Measurements from ENCODE around the gene CHMP2A.

CHMP2A gene

GRCh38 chr19:58569943-58570670, 15.2 kb upstream of the CHMP2A start:
- no peak for DNase-seq

- DNase-seq = no peak
These were observed 14.5 kb upstream of the CHMP2A start for GRCh38 chr19:58569191-58569942.

DNA sequence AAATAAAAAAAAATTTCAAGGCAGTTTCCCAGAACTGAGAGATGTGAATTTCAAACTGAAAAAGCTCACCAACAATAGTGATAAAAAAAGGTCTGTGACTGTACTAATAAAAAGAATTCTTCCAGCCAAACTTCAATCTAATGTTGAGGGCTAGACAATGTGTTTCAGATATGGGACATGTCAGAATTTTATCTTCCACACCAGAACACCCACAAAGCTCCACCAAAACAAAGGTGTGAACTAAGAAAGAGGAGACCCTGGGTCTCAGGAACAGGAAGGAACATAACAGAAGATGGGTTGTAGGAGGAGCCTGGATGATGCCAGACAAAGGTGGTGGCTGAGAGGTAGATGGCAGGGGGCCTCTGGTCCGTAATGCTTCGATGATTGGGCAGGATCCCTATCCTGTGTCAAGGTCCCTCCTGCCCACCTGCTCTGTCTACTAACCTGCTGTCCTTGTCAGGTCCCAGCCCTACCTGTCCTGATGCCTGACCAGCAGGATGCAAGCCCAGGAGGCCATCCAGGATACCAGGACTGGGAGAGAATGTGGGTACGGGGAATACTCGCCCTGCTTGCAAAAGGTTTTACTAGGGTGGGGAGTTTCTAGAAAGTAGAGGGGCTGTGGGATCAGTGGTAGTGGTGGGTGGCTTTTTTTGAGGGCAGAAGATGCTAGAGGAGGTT, 13.7 kb upstream of the CHMP2A start:
- DNase-seq = no peak

DNA sequence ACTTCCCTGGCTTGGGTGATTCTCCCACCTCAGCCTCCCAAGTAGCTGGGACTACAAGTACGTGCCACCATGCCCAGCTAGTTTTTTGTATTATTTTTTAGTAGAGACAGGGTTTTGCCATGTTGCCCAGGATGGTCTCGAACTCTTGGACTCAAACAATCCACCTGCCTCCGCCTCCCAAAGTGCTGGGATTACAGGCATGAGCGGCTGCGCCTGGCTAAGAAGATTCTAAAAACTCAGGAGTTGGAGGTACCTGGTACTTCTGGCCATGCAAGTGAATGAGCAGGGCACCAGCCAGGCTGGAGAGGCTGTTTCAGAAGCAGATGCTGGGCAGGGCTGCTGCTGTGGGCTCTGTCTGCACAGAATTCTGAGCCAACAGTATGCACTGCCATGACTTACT, 12.1 kb upstream of the CHMP2A start:
- no peak for DNase-seq

GRCh38 chr19:58563823-58564222, 8.9 kb upstream of the CHMP2A start:
- DNase-seq = no peak

- DNase-seq = no peak
These were observed 8.2 kb upstream of the CHMP2A start for GRCh38 chr19:58563034-58563573.

- no peak for DNase-seq
These were observed 7.5 kb upstream of the CHMP2A start for GRCh38 chr19:58562122-58563033.

DNA sequence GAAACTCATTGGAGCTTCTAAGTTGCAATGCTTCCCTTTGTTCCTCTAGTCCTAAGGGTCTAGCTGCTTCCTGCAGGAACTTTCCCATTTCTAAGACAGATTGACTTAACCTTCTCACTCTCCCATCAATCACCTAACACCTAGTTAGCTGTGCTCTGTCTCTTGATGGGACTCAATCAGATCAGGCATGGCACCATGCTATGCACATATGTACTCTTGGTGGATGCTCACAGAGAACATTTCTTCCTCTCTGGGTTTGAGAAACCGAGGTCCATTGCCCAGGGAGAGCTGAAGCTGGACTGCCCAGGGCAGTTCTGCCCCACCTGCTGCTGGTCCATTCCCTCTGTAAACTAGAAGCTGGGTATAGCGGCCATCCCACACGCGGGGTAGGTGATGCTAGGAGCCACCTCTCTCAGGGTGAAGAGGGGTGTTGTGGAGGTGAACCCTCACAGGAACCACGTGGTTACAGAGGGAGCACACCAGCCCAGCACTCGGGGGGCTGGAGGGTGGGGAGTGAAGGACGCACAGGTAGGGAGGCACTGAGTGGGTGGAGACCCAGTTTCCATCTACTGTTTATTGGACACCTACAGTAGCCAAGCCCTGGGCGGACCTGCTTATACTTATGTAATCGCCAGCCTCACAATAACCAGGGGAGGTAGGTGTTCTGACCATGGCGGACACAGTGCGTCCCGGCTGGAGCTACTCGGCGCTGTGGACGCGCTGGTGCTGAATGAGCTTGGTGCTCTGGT, 6.6 kb upstream of the CHMP2A start:
- DNase-seq = no peak

GRCh38 chr19:58560921-58561320, 6.0 kb upstream of the CHMP2A start:
- no peak for DNase-seq

- DNase-seq = no peak
These were observed 5.3 kb upstream of the CHMP2A start for GRCh38 chr19:58560007-58560887.

DNA sequence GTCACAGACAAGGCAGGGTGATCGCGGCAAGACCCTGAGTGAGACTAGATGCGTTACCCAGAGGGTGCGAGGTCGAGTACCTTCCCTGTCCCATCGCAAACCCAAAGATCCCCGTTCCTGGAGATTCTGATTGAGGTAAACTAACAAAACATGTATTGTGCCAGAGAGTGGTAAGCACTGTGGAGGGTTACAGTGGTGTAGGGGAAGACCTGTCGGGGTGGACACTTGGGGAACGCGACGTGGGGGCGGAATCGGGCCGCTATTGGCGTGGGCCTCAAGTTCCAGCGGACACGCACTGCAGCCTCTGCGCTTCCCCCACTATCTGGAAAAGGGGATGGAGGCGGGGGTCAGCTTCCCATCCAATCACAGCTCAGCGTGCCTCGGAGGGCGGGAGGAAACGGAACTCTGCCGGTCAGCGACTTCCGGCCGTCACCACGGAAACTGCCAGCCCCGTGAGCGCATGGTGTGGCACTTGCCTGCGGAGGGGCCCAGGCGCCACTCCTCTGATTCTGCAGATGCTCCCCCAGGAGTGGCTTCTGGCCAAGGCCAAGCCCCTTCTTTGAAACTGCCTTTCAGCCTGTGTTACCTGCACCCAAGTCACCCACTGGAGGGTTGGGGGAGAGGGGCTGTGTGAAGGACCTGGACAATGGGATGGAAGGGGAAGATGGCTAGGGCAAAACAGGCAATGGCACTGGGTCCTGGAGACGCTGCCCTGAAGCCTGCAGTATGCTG, 4.5 kb upstream of the CHMP2A start:
- no peak for DNase-seq

GRCh38 chr19:58558623-58559274, 3.8 kb upstream of the CHMP2A start:
- DNase-seq = no peak

DNA sequence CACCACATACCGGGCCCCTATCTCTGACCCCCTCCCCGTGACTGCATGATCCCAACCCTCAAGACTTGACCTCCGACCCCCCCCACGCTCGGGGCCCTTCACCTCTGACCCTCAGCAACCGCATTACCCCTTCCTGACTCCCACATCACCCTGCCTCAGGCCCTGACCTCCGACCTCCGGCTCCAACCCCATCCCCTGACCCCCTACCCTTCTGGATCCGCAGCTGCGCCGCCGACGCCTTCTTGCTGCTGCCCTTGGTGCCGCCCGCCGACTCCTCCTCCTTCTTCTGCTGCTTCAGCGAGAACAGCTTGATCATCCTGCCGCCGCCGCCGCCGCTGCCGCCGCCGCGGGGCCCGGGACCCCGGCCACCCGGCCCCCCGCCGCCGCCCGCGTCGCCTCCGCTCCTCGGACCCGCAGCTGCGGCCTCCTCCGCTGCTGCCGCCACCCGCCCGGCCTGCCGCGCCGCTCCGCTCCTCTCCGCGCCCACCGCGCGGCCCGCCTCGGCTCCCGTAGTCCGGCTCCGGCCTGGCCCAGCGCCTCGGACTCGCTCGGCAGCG, 3.2 kb upstream of the CHMP2A start, which contains the start of gene UBE2M:
Gene UBE2M, minus strand, starts transcription at position 546 of the 557 bp plus-strand sequence. Its CDS starts 230 bp downstream, at position 316.
- DNase-seq = no peak

DNA sequence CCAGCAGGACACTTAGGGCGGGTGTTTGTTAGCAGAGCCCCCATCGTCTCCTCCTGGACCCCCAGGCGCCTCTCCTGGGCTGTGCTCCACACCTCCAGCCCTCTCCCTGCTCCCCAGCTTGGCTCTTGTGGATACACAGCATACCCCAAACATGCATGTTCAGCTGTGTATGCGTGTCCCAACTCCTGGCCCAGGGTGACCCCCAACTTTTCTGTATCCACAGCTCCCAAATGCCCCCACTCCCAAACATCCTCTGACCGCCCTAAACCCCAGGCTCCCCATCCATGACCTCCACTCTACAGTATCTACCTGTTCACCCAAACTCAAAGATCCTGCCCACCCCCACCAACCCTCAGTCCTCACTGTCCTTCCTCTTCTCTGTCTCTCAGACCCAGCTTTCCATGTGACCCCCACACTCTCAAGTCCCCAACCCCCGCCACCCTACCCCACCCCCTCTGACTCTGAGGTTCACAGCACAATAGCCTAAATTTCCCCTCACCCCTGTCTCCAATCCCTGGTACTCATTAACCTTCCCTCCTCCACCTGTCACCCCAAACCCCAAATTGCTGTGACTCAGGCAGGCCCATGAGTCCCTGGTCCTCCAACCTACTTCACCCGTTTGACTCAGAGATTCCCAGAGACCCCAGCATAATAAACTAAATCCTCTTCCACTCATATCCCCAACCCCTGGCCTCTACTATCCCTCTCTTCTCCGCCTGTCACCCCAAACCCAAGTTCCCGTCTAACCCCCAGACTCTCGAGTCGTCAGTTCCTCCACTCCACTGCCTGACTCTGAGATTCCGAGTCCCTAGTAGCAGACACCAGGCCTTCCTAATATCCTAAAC, 2.5 kb upstream of the CHMP2A start:
- DNase-seq = no peak

- no peak for DNase-seq
These were observed 1.8 kb upstream of the CHMP2A start for GRCh38 chr19:58556622-58557220.

DNA sequence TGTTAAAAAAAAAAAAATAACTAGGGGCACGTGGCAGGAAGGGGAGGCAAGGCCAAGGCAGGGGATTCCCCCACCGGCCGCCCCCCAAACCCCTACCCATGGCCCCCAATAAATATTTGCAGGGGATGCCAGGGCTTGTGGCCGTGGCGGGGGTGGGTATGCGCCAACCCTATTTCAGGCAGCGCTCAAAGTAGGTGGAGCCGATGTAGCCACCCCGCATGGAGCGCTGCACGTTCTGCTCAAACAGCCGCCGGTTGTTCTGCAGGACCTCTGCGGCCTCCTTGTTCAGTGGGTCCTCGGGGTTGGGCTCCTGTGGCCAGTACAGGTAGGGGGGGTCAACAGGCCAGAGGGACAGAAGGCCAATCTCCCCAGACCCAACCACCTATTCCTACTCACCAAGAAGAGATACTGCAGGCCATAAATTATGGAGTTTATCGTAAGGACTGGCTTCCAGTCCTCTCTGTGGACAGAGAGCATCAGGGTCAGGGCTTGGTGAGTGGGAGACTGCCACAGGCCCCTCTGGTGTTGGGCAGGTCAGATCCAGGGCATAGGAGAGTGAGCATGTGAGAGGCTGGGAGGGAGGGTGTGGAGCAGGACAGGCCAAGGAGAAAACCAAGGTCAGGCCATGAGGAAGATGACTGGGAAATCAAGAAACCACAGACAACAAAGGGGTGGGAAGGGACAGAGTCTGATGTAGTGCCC, 1.2 kb upstream of the CHMP2A start:
- DNase-seq = no peak

DNA sequence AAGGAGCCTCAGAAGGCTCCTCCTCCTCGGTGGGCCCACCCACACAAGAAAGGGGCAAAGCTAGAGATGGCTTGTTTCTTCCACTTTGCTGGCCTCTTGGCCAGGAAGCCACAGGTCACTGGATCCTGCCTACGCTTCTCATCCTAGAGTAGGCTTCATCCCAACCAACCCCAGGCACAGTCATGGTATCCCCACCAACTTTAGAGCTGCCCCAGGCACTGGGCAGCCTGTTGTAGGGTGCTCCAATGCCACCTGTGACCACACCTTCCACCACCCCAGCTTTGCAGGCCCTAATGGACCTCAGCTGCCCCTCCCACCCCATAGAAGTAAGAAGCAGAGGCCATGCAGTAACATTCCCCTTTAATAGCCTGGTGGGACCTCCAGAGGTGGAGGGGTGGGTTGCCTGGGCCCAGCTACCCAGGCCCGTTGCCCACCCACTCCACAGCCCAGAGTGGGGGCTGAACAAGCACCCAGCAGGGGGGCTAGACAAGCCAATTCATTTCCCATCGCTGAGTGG, 522 bp upstream of the CHMP2A start:
- no peak for DNase-seq

All from DMS79 treated with DMSO at 0.1 percent for 48 hours (cell line).